Adrenal gland (tissue), 5 donors: ENCODE measurements around the gene ZNF143.

Experiments used
- POLR2A ChIP-seq, 2 donors: fragments of 450-650 bp; IDR thresholded peaks; one replicate each; pipeline ENCODE4 v1.6.1; 2017; ENCODE audit warnings: antibody characterized with exemption in 2 of 2, mild to moderate bottlenecking in 2 of 2, moderate library complexity in 1 of 2
- TF ChIP-seq, protein P1 (sequence below), 6 experiments: fragments of 450-650 bp in 4 of 6; fragments of 200-600 bp in 2 of 6; sonication (generic) in 1 of 6; IDR thresholded peaks; 1 replicate in 5 of 6; 2 replicates in 1 of 6; pipeline versions ENCODE4 v1.5.1 to v1.8.0; 2016 to 2021; ENCODE audit warnings: antibody characterized with exemption in 6 of 6, mild to moderate bottlenecking in 2 of 6, moderate library complexity in 1 of 6
- donor health status: DM: no; HTN: no; CAD: no.

DNA sequence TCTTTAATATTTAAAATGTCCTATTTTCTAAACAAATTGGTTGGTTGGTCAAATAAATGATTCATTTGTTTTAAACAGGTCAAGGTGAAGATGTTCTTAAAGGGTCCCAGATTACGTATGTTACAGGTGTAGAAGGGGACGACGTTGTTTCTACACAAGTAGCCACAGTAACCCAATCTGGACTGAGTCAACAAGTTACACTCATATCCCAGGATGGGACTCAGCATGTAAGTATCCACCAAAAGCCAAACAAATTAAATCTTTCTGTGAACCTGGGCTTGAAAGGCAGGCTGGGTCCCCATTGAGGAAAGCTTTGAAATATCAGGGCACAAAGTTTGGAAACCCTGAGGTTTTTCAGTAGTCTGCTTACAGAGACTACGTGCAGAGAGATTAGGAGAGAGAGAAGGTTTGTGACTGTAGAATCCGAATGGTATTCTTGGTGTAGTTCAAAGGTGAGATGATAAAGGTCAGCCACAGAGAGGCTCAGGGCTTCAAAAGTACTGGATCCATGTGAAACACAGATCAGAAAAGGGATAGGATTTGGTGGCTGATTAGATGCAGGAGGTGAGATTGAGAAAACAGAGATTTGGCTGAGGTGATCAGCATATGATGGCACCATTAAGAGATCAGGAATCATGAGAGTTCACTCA is 51.7 kb downstream of the ZNF143 start:
- TF ChIP-seq POLR2A (IDR thresholded peaks at IDR 0.05) = no peak
- TF ChIP-seq, protein P1, sequence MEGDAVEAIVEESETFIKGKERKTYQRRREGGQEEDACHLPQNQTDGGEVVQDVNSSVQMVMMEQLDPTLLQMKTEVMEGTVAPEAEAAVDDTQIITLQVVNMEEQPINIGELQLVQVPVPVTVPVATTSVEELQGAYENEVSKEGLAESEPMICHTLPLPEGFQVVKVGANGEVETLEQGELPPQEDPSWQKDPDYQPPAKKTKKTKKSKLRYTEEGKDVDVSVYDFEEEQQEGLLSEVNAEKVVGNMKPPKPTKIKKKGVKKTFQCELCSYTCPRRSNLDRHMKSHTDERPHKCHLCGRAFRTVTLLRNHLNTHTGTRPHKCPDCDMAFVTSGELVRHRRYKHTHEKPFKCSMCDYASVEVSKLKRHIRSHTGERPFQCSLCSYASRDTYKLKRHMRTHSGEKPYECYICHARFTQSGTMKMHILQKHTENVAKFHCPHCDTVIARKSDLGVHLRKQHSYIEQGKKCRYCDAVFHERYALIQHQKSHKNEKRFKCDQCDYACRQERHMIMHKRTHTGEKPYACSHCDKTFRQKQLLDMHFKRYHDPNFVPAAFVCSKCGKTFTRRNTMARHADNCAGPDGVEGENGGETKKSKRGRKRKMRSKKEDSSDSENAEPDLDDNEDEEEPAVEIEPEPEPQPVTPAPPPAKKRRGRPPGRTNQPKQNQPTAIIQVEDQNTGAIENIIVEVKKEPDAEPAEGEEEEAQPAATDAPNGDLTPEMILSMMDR (IDR thresholded peaks at IDR 0.05) = no peak
